Liver (tissue), 9 donors: ENCODE measurements around the gene SLC6A16. TPM values are rescaled to one million over a fixed set of nuclear protein-coding genes. Genes with fewer than 3 reads are reported as not detected.

ENCODE experiments used
- DNase-seq: peaks from one replicate; pipeline ENCODE4 v3.0.0-alpha.2; 2017; ENCODE audit warnings: low spot score
- H3K27ac ChIP-seq, 2 donors: one replicate each; pipeline ENCODE4 v1.7.0; 2013; ENCODE audit warnings: inconsistent platforms in 2 of 2, low read length in 2 of 2, control low read depth in 1 of 2, low read depth in 1 of 2, mild to moderate bottlenecking in 1 of 2
- H3K27me3 ChIP-seq, 4 donors: one replicate each; pipeline versions ENCODE4 v1.6.1 to v1.7.0; 2013; ENCODE audit warnings: low read length in 3 of 4, inconsistent platforms in 1 of 4, mild to moderate bottlenecking in 1 of 4, moderate library complexity in 1 of 4; ENCODE audit not compliant: control insufficient read depth in 4 of 4, insufficient read depth in 4 of 4
- H3K36me3 ChIP-seq, 4 donors: one replicate each; pipeline versions ENCODE4 v1.6.1 to v1.7.0; 2013; ENCODE audit warnings: low read length in 3 of 4, mild to moderate bottlenecking in 3 of 4, low read depth in 1 of 4, moderate library complexity in 1 of 4; ENCODE audit not compliant: control insufficient read depth in 4 of 4, insufficient read depth in 3 of 4
- H3K4me1 ChIP-seq, 4 donors: one replicate each; pipeline versions ENCODE4 v1.6.1 to v1.7.0; 2013; ENCODE audit warnings: low read length in 3 of 4, mild to moderate bottlenecking in 3 of 4, moderate library complexity in 1 of 4; ENCODE audit not compliant: control insufficient read depth in 4 of 4, insufficient read depth in 4 of 4
- H3K4me3 ChIP-seq, 3 donors: one replicate each; pipeline versions ENCODE4 v1.6.1 to v1.7.0; 2013; ENCODE audit warnings: low read length in 3 of 3, control low read depth in 1 of 3, low read depth in 1 of 3, mild to moderate bottlenecking in 1 of 3
- H3K9ac ChIP-seq, 2 donors: one replicate each; pipeline ENCODE4 v1.7.0; 2013; ENCODE audit warnings: low read length in 2 of 2, mild to moderate bottlenecking in 2 of 2, moderate library complexity in 2 of 2, control low read depth in 1 of 2, low read depth in 1 of 2
- H3K9me3 ChIP-seq, 4 donors: one replicate each; pipeline versions ENCODE4 v1.6.1 to v1.7.0; 2013; ENCODE audit warnings: low read length in 3 of 4; ENCODE audit not compliant: control insufficient read depth in 4 of 4
- EGR1 ChIP-seq, 2 donors: IDR thresholded peaks; 2 replicates each; pipeline ENCODE4 v1.6.1; 2016 to 2018; ENCODE audit warnings: antibody characterized with exemption in 2 of 2, low read depth in 2 of 2
- FOXA1 ChIP-seq: IDR thresholded peaks from 2 replicates; pipeline ENCODE4 v1.6.1; 2016; ENCODE audit warnings: antibody characterized with exemption
- FOXA2 ChIP-seq: IDR thresholded peaks from 2 replicates; pipeline ENCODE4 v1.6.1; 2016; ENCODE audit warnings: antibody characterized with exemption
- GABPA ChIP-seq, 2 donors: IDR thresholded peaks in 1 of 2; conservative IDR thresholded peaks in 1 of 2; 2 replicates each; pipeline ENCODE4 v1.6.1; 2016; ENCODE audit warnings: antibody characterized with exemption in 2 of 2, mild to moderate bottlenecking in 1 of 2, moderate library complexity in 1 of 2
- HNF4A ChIP-seq, 2 donors: conservative IDR thresholded peaks; 2 replicates each; pipeline ENCODE4 v1.6.1; 2016; ENCODE audit warnings: antibody characterized with exemption in 2 of 2, mild to moderate bottlenecking in 2 of 2
- HNF4G ChIP-seq: IDR thresholded peaks from 2 replicates; pipeline ENCODE4 v1.6.1; 2016; ENCODE audit warnings: antibody characterized with exemption
- JUND ChIP-seq, 2 donors: IDR thresholded peaks; 2 replicates each; pipeline ENCODE4 v1.6.1; 2016; ENCODE audit warnings: antibody characterized with exemption in 2 of 2
- RXRA ChIP-seq, 2 donors: IDR thresholded peaks; 2 replicates each; pipeline ENCODE4 v1.6.1; 2017 to 2018; ENCODE audit warnings: antibody characterized with exemption in 2 of 2, mild to moderate bottlenecking in 1 of 2
- YY1 ChIP-seq: IDR thresholded peaks from 2 replicates; pipeline ENCODE4 v1.6.1; 2016; ENCODE audit warnings: antibody characterized with exemption, mild to moderate bottlenecking
- WGBS: extraction: QIAGEN DNeasy Blood & Tissue Kit; methylation state at CpG from one replicate; pipeline ENCODE4 v1.1.7; 2013; 5-methylcytosine and 5-hydroxymethylcytosine counted together
- polyA plus RNA-seq, 2 donors: library from polyadenylated mRNA; stranded (reverse) in 1 of 2; unstranded in 1 of 2; fragments of 200-250 nt in 1 of 2; fragments of >200 nt in 1 of 2; fragmentation: Nextera tagmentation in 1 of 2; extraction: Ambion mirVana in 1 of 2; gene quantifications; one replicate each; pipeline versions ENCODE4 v1.2.1 to v1.2.3, GENCODE V29; 2013 to 2015
- total RNA-seq, 2 donors: library from RNA; depleted of rRNA; stranded (reverse); fragments of >200 nt; gene quantifications; one replicate each; pipeline ENCODE4 v1.2.3, GENCODE V29; 2014
- TF ChIP-seq, protein P1 (sequence below): IDR thresholded peaks from 2 replicates; pipeline ENCODE4 v1.6.1; 2016; ENCODE audit warnings: antibody characterized with exemption
- TF ChIP-seq, protein P2 (sequence below): IDR thresholded peaks from 2 replicates; pipeline ENCODE4 v1.6.1; 2016; ENCODE audit warnings: antibody characterized with exemption, mild to moderate bottlenecking
- TF ChIP-seq, protein P3 (sequence below): IDR thresholded peaks from 2 replicates; pipeline ENCODE4 v1.6.1; 2016; ENCODE audit warnings: antibody characterized with exemption
- TF ChIP-seq, protein P4 (sequence below): IDR thresholded peaks from 2 replicates; pipeline ENCODE4 v1.6.1; 2016; ENCODE audit warnings: antibody characterized with exemption
- donor health status: healthy.
- donor health status: healthy.
- donor health status: healthy.
- donor health status: healthy.
- donor health status: healthy.

The SLC6A16 gene
- total and polyA plus RNA-seq, 4 donors, result 0.19 to 2.7 (median 1.5) TPM

DNA sequence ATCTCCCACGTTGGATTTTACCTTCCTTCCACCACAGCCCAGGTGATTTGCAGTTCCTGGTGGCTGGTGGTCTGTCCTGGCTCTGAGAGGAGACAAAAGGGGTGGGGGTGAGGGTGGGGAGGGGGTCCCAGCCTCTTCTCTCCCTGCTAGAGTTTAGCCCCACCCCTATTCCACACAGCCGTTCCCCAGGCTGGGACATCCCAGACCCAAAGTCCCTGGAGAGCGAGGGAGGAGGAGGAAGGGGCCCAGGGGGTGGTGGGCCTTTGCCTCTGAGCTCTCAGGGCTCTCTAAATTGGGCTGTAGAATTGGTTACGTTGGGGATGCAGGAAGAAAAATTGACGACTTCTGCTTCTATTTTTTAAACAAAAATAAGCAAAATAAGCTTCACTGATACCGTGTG, 81.9 kb downstream of the SLC6A16 start:
- no peaks in the 10 kb centered on the region for H3K27me3 ChIP-seq
- DNase-seq, result no peak
- no peaks in the 10 kb centered on the region for H3K4me1 ChIP-seq
- no peaks in the 10 kb centered on the region for H3K9me3 ChIP-seq
- H3K9ac ChIP-seq, result no peak overlapping the region
- TF ChIP-seq, protein P1, sequence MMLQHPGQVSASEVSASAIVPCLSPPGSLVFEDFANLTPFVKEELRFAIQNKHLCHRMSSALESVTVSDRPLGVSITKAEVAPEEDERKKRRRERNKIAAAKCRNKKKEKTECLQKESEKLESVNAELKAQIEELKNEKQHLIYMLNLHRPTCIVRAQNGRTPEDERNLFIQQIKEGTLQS, result no peak
- TF ChIP-seq GABPA (IDR thresholded peaks at IDR 0.05 in 1 of 2, conservative IDR thresholded peaks at IDR 0.05 in 1 of 2) (no peak), YY1 (no peak), RXRA (IDR thresholded peaks at IDR 0.05) (no peak)
- TF ChIP-seq, protein P2, sequence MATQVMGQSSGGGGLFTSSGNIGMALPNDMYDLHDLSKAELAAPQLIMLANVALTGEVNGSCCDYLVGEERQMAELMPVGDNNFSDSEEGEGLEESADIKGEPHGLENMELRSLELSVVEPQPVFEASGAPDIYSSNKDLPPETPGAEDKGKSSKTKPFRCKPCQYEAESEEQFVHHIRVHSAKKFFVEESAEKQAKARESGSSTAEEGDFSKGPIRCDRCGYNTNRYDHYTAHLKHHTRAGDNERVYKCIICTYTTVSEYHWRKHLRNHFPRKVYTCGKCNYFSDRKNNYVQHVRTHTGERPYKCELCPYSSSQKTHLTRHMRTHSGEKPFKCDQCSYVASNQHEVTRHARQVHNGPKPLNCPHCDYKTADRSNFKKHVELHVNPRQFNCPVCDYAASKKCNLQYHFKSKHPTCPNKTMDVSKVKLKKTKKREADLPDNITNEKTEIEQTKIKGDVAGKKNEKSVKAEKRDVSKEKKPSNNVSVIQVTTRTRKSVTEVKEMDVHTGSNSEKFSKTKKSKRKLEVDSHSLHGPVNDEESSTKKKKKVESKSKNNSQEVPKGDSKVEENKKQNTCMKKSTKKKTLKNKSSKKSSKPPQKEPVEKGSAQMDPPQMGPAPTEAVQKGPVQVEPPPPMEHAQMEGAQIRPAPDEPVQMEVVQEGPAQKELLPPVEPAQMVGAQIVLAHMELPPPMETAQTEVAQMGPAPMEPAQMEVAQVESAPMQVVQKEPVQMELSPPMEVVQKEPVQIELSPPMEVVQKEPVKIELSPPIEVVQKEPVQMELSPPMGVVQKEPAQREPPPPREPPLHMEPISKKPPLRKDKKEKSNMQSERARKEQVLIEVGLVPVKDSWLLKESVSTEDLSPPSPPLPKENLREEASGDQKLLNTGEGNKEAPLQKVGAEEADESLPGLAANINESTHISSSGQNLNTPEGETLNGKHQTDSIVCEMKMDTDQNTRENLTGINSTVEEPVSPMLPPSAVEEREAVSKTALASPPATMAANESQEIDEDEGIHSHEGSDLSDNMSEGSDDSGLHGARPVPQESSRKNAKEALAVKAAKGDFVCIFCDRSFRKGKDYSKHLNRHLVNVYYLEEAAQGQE, result no peak
- TF ChIP-seq, protein P3, sequence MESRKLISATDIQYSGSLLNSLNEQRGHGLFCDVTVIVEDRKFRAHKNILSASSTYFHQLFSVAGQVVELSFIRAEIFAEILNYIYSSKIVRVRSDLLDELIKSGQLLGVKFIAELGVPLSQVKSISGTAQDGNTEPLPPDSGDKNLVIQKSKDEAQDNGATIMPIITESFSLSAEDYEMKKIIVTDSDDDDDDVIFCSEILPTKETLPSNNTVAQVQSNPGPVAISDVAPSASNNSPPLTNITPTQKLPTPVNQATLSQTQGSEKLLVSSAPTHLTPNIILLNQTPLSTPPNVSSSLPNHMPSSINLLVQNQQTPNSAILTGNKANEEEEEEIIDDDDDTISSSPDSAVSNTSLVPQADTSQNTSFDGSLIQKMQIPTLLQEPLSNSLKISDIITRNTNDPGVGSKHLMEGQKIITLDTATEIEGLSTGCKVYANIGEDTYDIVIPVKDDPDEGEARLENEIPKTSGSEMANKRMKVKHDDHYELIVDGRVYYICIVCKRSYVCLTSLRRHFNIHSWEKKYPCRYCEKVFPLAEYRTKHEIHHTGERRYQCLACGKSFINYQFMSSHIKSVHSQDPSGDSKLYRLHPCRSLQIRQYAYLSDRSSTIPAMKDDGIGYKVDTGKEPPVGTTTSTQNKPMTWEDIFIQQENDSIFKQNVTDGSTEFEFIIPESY, result no peak
- no peak overlapping the region for H3K4me3 ChIP-seq
- no peaks in the 10 kb centered on the region for H3K36me3 ChIP-seq
- WGBS, result 62% methylated on average over 6 of the region's 6 CpGs
- H3K27ac ChIP-seq, result no peak overlapping the region

DNA sequence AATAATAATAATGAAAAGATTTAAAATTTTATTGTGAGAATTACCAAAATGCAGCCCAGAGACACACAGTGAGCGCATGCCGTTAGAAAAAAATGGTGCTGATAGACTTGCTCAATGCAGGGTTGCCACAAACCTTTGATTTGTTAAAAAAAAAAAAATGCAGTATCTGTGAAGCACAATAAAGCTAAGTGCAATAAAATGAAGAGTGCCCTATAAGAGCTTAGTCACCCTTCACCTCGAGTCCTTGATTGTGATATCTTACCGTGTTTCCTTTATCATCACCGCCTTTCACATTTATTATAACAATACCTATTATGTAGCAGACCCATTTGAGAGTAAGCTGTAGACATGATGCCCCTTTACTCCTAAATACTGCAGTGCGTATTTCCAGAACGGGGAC, 83.2 kb downstream of the SLC6A16 start:
- Histone ChIP-seq H3K9ac (no peak overlapping the region), H3K36me3 (no peaks in the 10 kb centered on the region), H3K4me3 (no peak overlapping the region), H3K9me3 (no peaks in the 10 kb centered on the region), H3K27me3 (no peaks in the 10 kb centered on the region), H3K27ac (no peak overlapping the region), H3K4me1 (no peaks in the 10 kb centered on the region)
- TF ChIP-seq GABPA (IDR thresholded peaks at IDR 0.05 in 1 of 2, conservative IDR thresholded peaks at IDR 0.05 in 1 of 2) (no peak), HNF4G (no peak), FOXA2 (no peak), YY1 (no peak), EGR1 (IDR thresholded peaks at IDR 0.05; ENCODE audit: low read depth in 2 of 2) (no peak), HNF4A (conservative IDR thresholded peaks at IDR 0.05) (no peak), FOXA1 (no peak), JUND (IDR thresholded peaks at IDR 0.05) (no peak)
- TF ChIP-seq, protein P2, result no peak
- TF ChIP-seq, protein P3, result no peak
- TF ChIP-seq, protein P4, sequence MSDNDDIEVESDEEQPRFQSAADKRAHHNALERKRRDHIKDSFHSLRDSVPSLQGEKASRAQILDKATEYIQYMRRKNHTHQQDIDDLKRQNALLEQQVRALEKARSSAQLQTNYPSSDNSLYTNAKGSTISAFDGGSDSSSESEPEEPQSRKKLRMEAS, result no peak
- DNase-seq, result no peak
- WGBS, result 88% methylated on average over 7 of the region's 7 CpGs
